Endodermal cell (in vitro differentiated cells): ENCODE results near the gene TCL1A. TPM values are rescaled to one million over a fixed set of nuclear protein-coding genes. Genes with fewer than 3 reads are reported as not detected.

Experiments
- DNase-seq: peaks from one replicate; pipeline ENCODE4 v3.0.0-alpha.2; 2017
- H3K27ac ChIP-seq: 2 replicates; pipeline ENCODE4 v1.5.1; 2013; ENCODE audit warnings: mild to moderate bottlenecking, low read depth, low read length, moderate library complexity
- H3K27me3 ChIP-seq: 2 replicates; pipeline ENCODE4 v1.6.1; 2013; ENCODE audit warnings: mild to moderate bottlenecking, low read length, moderate library complexity; ENCODE audit not compliant: insufficient read depth, control insufficient read depth, poor library complexity, severe bottlenecking
- H3K36me3 ChIP-seq: 2 replicates; pipeline ENCODE4 v1.7.0; 2013; ENCODE audit warnings: mild to moderate bottlenecking, low read length, moderate library complexity; ENCODE audit not compliant: control insufficient read depth, insufficient read depth
- H3K4me1 ChIP-seq: one replicate; pipeline ENCODE4 v1.7.0; 2013; ENCODE audit warnings: low read length; ENCODE audit not compliant: control insufficient read depth, insufficient read depth
- H3K4me3 ChIP-seq: 2 replicates; pipeline ENCODE4 v1.5.1; 2013; ENCODE audit warnings: mild to moderate bottlenecking, low read length, moderate library complexity
- H3K9ac ChIP-seq: 2 replicates; pipeline ENCODE4 v1.6.1; 2013; ENCODE audit warnings: mild to moderate bottlenecking, low read length, moderate library complexity; ENCODE audit not compliant: poor library complexity, severe bottlenecking; ENCODE audit errors: extremely low read depth
- H3K9me3 ChIP-seq: 2 replicates; pipeline ENCODE4 v1.6.1; 2013; ENCODE audit warnings: mild to moderate bottlenecking, low read length, moderate library complexity; ENCODE audit not compliant: control insufficient read depth
- H3K27ac Mint-ChIP-seq: 2 replicates; pipeline ENCODE4 v1.8.0; 2020; ENCODE audit warnings: mixed read lengths
- H3K27me3 Mint-ChIP-seq: 2 replicates; pipeline ENCODE4 v1.8.0; 2021; ENCODE audit warnings: mild to moderate bottlenecking, mixed read lengths; ENCODE audit not compliant: insufficient read depth
- H3K36me3 Mint-ChIP-seq: 2 replicates; pipeline ENCODE4 v1.8.0; 2020; ENCODE audit warnings: low read depth, mixed read lengths
- H3K4me1 Mint-ChIP-seq: 2 replicates; pipeline ENCODE4 v1.8.0; 2020; ENCODE audit warnings: mixed read lengths
- H3K4me3 Mint-ChIP-seq: 2 replicates; pipeline ENCODE4 v1.8.0; 2020; ENCODE audit warnings: mild to moderate bottlenecking, moderate library complexity, mixed read lengths
- H3K9me3 Mint-ChIP-seq: 2 replicates; pipeline ENCODE4 v1.8.0; 2020; ENCODE audit warnings: mild to moderate bottlenecking, mixed read lengths
- CTCF ChIP-seq: fragments of 200-600 bp; sonication (generic); conservative IDR thresholded peaks from 2 replicates; pipeline ENCODE4 v1.5.0; 2021; ENCODE audit warnings: antibody characterized with exemption, mild to moderate bottlenecking
- whole genome bisulfite sequencing, 2 experiments: methylation state at CpG; one replicate each; pipeline versions ENCODE4 v1.1.5 to v1.1.7; 2013; ENCODE audit warnings: missing lambda C conversion rate in 2 of 2, mixed read lengths in 1 of 2; ENCODE audit not compliant: insufficient coverage in 1 of 2, insufficient read length in 1 of 2; 5-methylcytosine and 5-hydroxymethylcytosine counted together
- total RNA-seq, 2 donors: library from RNA; stranded (reverse); fragmentation: NEBNext Ultra II Directional in 1 of 2; extraction: Animal tissue kit (Norgen Biotek cat#: 25700) in 1 of 2; gene quantifications; 2 replicates in 1 of 2; 3 replicates in 1 of 2; pipeline ENCODE4 v1.2.1, GENCODE V29; 2021

The TCL1A gene
- total RNA-seq, 2 donors from 2014 or later: 0.53 to 1.8 TPM

GRCh38 chr14:95695913-95696312, 18.0 kb downstream of the TCL1A start:
- peak; percentile 2 for DNase-seq
- Mint-ChIP-seq H3K9me3 (no peaks in the 10 kb centered on the region), H3K27ac (no peak overlapping the region), H3K27me3 (peaks cover 67% of the 10 kb centered on the region), H3K36me3 (no peaks in the 10 kb centered on the region), H3K4me3 (no peak overlapping the region), H3K4me1 (peaks cover 16% of the 10 kb centered on the region)
- peaks cover 3% of the 10 kb centered on the region for H3K27me3 ChIP-seq
- 96 to 100% methylated on average over 4 to 5 of the region's 5 CpGs for WGBS, 2 experiments
- H3K27ac ChIP-seq: no peak overlapping the region
- H3K9me3 ChIP-seq: no peaks in the 10 kb centered on the region
- H3K9ac ChIP-seq: no peak overlapping the region
- no peaks in the 10 kb centered on the region for H3K4me1 ChIP-seq
- no peaks in the 10 kb centered on the region for H3K36me3 ChIP-seq
- H3K4me3 ChIP-seq: no peak overlapping the region
- TF ChIP-seq CTCF: no peak

- H3K27ac ChIP-seq: no peak overlapping the region
- peak; percentile 31 for DNase-seq
- peaks cover 66% of the 10 kb centered on the region for H3K27me3 Mint-ChIP-seq
Measured at GRCh38 chr14:95695051-95695450, 18.9 kb downstream of the TCL1A start.

GRCh38 chr14:95692109-95692508, 21.8 kb downstream of the TCL1A start:
- Mint-ChIP-seq H3K9me3 (no peaks in the 10 kb centered on the region), H3K4me1 (peaks cover 8% of the 10 kb centered on the region), H3K36me3 (no peaks in the 10 kb centered on the region)

More at GRCh38 chr14:95695051-95695450, 18.9 kb downstream of the TCL1A start:
- Mint-ChIP-seq H3K4me1 (peaks cover 9% of the 10 kb centered on the region), H3K36me3 (no peaks in the 10 kb centered on the region), H3K9me3 (no peaks in the 10 kb centered on the region), H3K27ac (no peak overlapping the region), H3K4me3 (no peak overlapping the region)
- Histone ChIP-seq H3K9me3 (no peaks in the 10 kb centered on the region), H3K4me3 (no peak overlapping the region), H3K4me1 (no peaks in the 10 kb centered on the region), H3K36me3 (no peaks in the 10 kb centered on the region), H3K9ac (no peak overlapping the region), H3K27me3 (no peaks in the 10 kb centered on the region)
- TF ChIP-seq CTCF: no peak
- WGBS, 2 experiments: 72 to 92% methylated on average over 4 to 5 of the region's 5 CpGs

More at GRCh38 chr14:95692109-95692508, 21.8 kb downstream of the TCL1A start:
- 95 to 100% methylated on average over 4 of the region's 4 CpGs for WGBS, 2 experiments
- Histone ChIP-seq H3K27ac (no peak overlapping the region), H3K4me3 (no peak overlapping the region), H3K9me3 (no peaks in the 10 kb centered on the region), H3K27me3 (no peaks in the 10 kb centered on the region), H3K4me1 (no peaks in the 10 kb centered on the region), H3K36me3 (no peaks in the 10 kb centered on the region), H3K9ac (no peak overlapping the region)
- Mint-ChIP-seq H3K27me3 (peaks cover 39% of the 10 kb centered on the region), H3K4me3 (no peak overlapping the region), H3K27ac (no peak overlapping the region)
- no peak for TF ChIP-seq CTCF
- peak; percentile 26 for DNase-seq
